ENCODE data around the gene EFNA5. TPM values are rescaled to one million over a fixed set of nuclear protein-coding genes. Genes with fewer than 3 reads are reported as not detected.

EFNA5 gene
- total RNA-seq, 1 donor from 2014 or later, result 12.6 TPM

DNA sequence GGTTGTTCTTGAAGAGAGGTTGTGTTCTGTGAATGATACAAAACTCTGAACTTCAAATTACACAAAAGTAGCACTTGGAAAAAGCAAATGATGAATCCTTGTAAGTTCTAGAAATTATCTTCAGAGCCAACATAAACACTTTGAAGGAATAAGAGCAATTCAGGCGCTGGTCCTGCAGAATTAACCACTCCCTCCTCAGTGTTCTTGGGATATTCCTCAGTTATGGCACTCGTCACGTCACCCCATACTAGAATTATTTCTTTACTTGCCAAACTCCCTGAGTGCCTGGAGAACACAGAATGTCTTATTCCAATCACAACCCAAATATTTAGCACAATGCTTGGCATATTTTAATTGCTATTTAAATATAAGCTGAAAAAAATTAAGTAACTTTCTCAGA lies 126.3 kb downstream of the EFNA5 start:
- Histone ChIP-seq H3K27me3 (ENCODE audit: control insufficient read depth, insufficient read depth, low read length) (no peaks in the 10 kb centered on the region), H3K36me3 (ENCODE audit: control insufficient read depth, insufficient read depth, low read length) (no peaks in the 10 kb centered on the region), H3K4me3 (ENCODE audit: low read depth, low read length) (no peak overlapping the region)
- no peak for DNase-seq (ENCODE audit: low read depth)
- TF ChIP-seq CTCF (IDR thresholded peaks at IDR 0.05; ENCODE audit: insufficient read depth, low read length, poor library complexity, severe bottlenecking), result no peak

DNA sequence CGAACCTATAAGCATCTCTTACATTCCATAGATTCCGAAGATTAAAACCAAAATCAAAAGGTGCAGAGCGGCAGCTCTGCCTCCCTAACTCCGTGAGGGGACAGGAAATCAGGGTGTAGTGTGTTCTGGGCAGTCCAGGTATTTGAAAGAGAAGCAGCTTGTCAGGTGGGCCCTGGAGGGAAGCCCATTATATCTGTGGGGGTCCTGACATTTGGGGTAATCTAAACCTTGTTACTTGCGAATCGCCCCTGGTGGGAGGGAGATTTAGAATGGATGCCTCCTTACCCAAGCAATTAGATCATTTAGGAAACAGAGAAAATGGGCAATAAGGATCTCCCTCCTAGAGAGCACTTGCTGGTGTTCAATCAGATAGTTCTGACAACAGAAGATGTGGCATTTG lies 126.9 kb downstream of the EFNA5 start:
- Histone ChIP-seq H3K27me3 (ENCODE audit: control insufficient read depth, insufficient read depth, low read length) (no peaks in the 10 kb centered on the region), H3K36me3 (ENCODE audit: control insufficient read depth, insufficient read depth, low read length) (no peaks in the 10 kb centered on the region), H3K4me3 (ENCODE audit: low read depth, low read length) (no peak overlapping the region)
- no peak for TF ChIP-seq CTCF (IDR thresholded peaks at IDR 0.05; ENCODE audit: insufficient read depth, low read length, poor library complexity, severe bottlenecking)
- DNase-seq (ENCODE audit: low read depth), result no peak

- TF ChIP-seq CTCF (IDR thresholded peaks at IDR 0.05; ENCODE audit: insufficient read depth, low read length, poor library complexity, severe bottlenecking), result no peak
- H3K27me3 ChIP-seq (ENCODE audit: control insufficient read depth, insufficient read depth, low read length), result no peaks in the 10 kb centered on the region
- no peak overlapping the region for H3K4me3 ChIP-seq (ENCODE audit: low read depth, low read length)
- DNase-seq (ENCODE audit: low read depth), result peak; percentile 67
- no peaks in the 10 kb centered on the region for H3K36me3 ChIP-seq (ENCODE audit: control insufficient read depth, insufficient read depth, low read length)
These were observed 127.9 kb downstream of the EFNA5 start for GRCh38 chr5:107542831-107543231.

GRCh38 chr5:107542428-107542827 lies 128.3 kb downstream of the EFNA5 start:
- DNase-seq (ENCODE audit: low read depth), result peak; percentile 87
- Histone ChIP-seq H3K27me3 (ENCODE audit: control insufficient read depth, insufficient read depth, low read length) (no peaks in the 10 kb centered on the region), H3K36me3 (ENCODE audit: control insufficient read depth, insufficient read depth, low read length) (no peaks in the 10 kb centered on the region), H3K4me3 (ENCODE audit: low read depth, low read length) (no peak overlapping the region)
- no peak for TF ChIP-seq CTCF (IDR thresholded peaks at IDR 0.05; ENCODE audit: insufficient read depth, low read length, poor library complexity, severe bottlenecking)

- no peak for DNase-seq (ENCODE audit: low read depth)
- TF ChIP-seq CTCF (IDR thresholded peaks at IDR 0.05; ENCODE audit: insufficient read depth, low read length, poor library complexity, severe bottlenecking), result no peak
- Histone ChIP-seq H3K36me3 (ENCODE audit: control insufficient read depth, insufficient read depth, low read length) (no peaks in the 10 kb centered on the region), H3K4me3 (ENCODE audit: low read depth, low read length) (no peak overlapping the region), H3K27me3 (ENCODE audit: control insufficient read depth, insufficient read depth, low read length) (no peaks in the 10 kb centered on the region)
These were observed 129.3 kb downstream of the EFNA5 start for GRCh38 chr5:107541400-107541799.

GRCh38 chr5:107539726-107540330 lies 130.9 kb downstream of the EFNA5 start:
- Histone ChIP-seq H3K4me3 (ENCODE audit: low read depth, low read length) (no peak overlapping the region), H3K36me3 (ENCODE audit: control insufficient read depth, insufficient read depth, low read length) (no peaks in the 10 kb centered on the region), H3K27me3 (ENCODE audit: control insufficient read depth, insufficient read depth, low read length) (no peaks in the 10 kb centered on the region)
- DNase-seq (ENCODE audit: low read depth), result no peak
- no peak for TF ChIP-seq CTCF (IDR thresholded peaks at IDR 0.05; ENCODE audit: insufficient read depth, low read length, poor library complexity, severe bottlenecking)
